RWPE2 (cell line): ENCODE results near the gene SKAP1.

Source experiments
- ATAC-seq: fragments of 200-7000 bp; cut with Tn5 transposase; 3 replicates; pipeline ENCODE4 v1.9.1; 2021; ENCODE audit warnings: low read depth
- DNase-seq: peaks from one replicate; pipeline ENCODE4 v3.0.0-alpha.2; 2020; ENCODE audit warnings: low spot score
- H3K27ac ChIP-seq: fragments of 450-650 bp; 2 replicates; pipeline ENCODE4 v1.5.1; 2017; ENCODE audit warnings: mild to moderate bottlenecking; ENCODE audit not compliant: poor library complexity, severe bottlenecking
- H3K27me3 ChIP-seq: fragments of 250-450 bp; sonication (Bioruptor Pico); 2 replicates; pipeline ENCODE4 v1.5.1; 2021; ENCODE audit warnings: mild to moderate bottlenecking, moderate library complexity; ENCODE audit not compliant: insufficient read depth, poor library complexity, severe bottlenecking
- H3K36me3 ChIP-seq: fragments of 250-450 bp; sonication (Bioruptor Pico); 2 replicates; pipeline ENCODE4 v1.5.1; 2020; ENCODE audit warnings: low read depth, mild to moderate bottlenecking, moderate library complexity
- H3K4me1 ChIP-seq: fragments of 250-450 bp; sonication (Bioruptor Pico); 2 replicates; pipeline ENCODE4 v1.5.1; 2021; ENCODE audit warnings: mild to moderate bottlenecking, moderate library complexity; ENCODE audit not compliant: insufficient read depth, poor library complexity, severe bottlenecking
- H3K4me3 ChIP-seq: fragments of 250-450 bp; sonication (Bioruptor Pico); 2 replicates; pipeline ENCODE4 v1.5.1; 2021; ENCODE audit warnings: mild to moderate bottlenecking, moderate library complexity; ENCODE audit not compliant: severe bottlenecking
- H3K9me3 ChIP-seq: fragments of 250-450 bp; sonication (Bioruptor Pico); 2 replicates; pipeline ENCODE4 v1.5.1; 2021; ENCODE audit warnings: mild to moderate bottlenecking, moderate library complexity; ENCODE audit not compliant: severe bottlenecking
- TF ChIP-seq, protein P1 (sequence below): fragments of 450-650 bp; IDR thresholded peaks from one replicate; pipeline ENCODE4 v1.5.1; 2017; ENCODE audit warnings: mild to moderate bottlenecking, moderate library complexity; ENCODE audit not compliant: poor library complexity, severe bottlenecking

Gene SKAP1

GRCh38 chr17:48330887-48331286 is 99.1 kb downstream of the SKAP1 start:
- Histone ChIP-seq H3K9me3 (no peaks in the 10 kb centered on the region), H3K27me3 (no peaks in the 10 kb centered on the region), H3K36me3 (no peaks in the 10 kb centered on the region), H3K4me1 (peaks cover 22% of the 10 kb centered on the region), H3K27ac (no peak overlapping the region), H3K4me3 (no peak overlapping the region)
- TF ChIP-seq, protein P1, sequence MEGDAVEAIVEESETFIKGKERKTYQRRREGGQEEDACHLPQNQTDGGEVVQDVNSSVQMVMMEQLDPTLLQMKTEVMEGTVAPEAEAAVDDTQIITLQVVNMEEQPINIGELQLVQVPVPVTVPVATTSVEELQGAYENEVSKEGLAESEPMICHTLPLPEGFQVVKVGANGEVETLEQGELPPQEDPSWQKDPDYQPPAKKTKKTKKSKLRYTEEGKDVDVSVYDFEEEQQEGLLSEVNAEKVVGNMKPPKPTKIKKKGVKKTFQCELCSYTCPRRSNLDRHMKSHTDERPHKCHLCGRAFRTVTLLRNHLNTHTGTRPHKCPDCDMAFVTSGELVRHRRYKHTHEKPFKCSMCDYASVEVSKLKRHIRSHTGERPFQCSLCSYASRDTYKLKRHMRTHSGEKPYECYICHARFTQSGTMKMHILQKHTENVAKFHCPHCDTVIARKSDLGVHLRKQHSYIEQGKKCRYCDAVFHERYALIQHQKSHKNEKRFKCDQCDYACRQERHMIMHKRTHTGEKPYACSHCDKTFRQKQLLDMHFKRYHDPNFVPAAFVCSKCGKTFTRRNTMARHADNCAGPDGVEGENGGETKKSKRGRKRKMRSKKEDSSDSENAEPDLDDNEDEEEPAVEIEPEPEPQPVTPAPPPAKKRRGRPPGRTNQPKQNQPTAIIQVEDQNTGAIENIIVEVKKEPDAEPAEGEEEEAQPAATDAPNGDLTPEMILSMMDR, result no peak
- DNase-seq (no peak), ATAC-seq (no peak)

GRCh38 chr17:48330421-48330820 is 99.6 kb downstream of the SKAP1 start:
- Histone ChIP-seq H3K36me3 (no peaks in the 10 kb centered on the region), H3K4me3 (no peak overlapping the region), H3K27ac (no peak overlapping the region), H3K4me1 (peaks cover 22% of the 10 kb centered on the region), H3K9me3 (no peaks in the 10 kb centered on the region), H3K27me3 (no peaks in the 10 kb centered on the region)
- TF ChIP-seq, protein P1, result no peak
- ATAC-seq, result no peak
- no peak for DNase-seq

GRCh38 chr17:48328457-48328856 is 101.6 kb downstream of the SKAP1 start:
- H3K36me3 ChIP-seq, result no peaks in the 10 kb centered on the region
- no peaks in the 10 kb centered on the region for H3K9me3 ChIP-seq
- DNase-seq, result no peak
- no peaks in the 10 kb centered on the region for H3K27me3 ChIP-seq
- H3K4me1 ChIP-seq, result peaks cover 13% of the 10 kb centered on the region
- TF ChIP-seq, protein P1, result no peak
- no peak overlapping the region for H3K4me3 ChIP-seq
- no peak overlapping the region for H3K27ac ChIP-seq
- no peak for ATAC-seq

- no peak for DNase-seq
Measured at GRCh38 chr17:48326310-48326709, 103.7 kb downstream of the SKAP1 start.

DNA sequence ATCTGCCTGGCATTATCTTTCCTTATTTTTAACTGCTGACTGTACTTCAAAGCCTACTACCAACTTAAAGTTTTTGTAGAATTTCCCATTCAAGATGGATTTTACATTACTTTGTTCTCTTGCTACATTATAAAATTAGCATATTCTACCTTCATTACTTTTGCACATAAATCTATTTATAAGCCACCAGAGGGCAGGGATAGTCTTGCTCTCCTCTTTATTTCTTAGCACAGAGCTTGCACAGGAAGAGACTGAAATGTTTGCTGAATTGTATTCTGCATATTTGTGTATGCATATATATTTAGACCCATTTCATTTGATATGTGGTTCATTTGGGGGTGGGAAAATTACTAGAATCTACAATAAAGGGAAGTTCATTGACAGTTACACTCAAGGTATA is 108.0 kb downstream of the SKAP1 start:
- TF ChIP-seq, protein P1, result peak; percentile 44
- DNase-seq (no peak), ATAC-seq (no peak)
- Histone ChIP-seq H3K27ac (no peak overlapping the region), H3K9me3 (no peaks in the 10 kb centered on the region), H3K36me3 (no peaks in the 10 kb centered on the region), H3K4me3 (no peak overlapping the region), H3K4me1 (no peaks in the 10 kb centered on the region), H3K27me3 (no peaks in the 10 kb centered on the region)

More at GRCh38 chr17:48326310-48326709, 103.7 kb downstream of the SKAP1 start:
- H3K4me3 ChIP-seq, result no peak overlapping the region
- no peaks in the 10 kb centered on the region for H3K9me3 ChIP-seq
- H3K27me3 ChIP-seq, result no peaks in the 10 kb centered on the region
- no peak for ATAC-seq
- no peaks in the 10 kb centered on the region for H3K36me3 ChIP-seq
- H3K27ac ChIP-seq, result no peak overlapping the region
- H3K4me1 ChIP-seq, result no peaks in the 10 kb centered on the region
- TF ChIP-seq, protein P1, result no peak
